Stimulated activated CD4-positive, alpha-beta T cell treated with anti-CD3 and anti-CD28 coated beads, Interleukin-15, amount 100 ng/mL, for 48 hours (primary cell): ENCODE measurements around the gene NUDT4B.
"Not testable (repeated sequence)": the region's sequence is repeated elsewhere in the genome, so short reads cannot be mapped to it uniquely, and the experiment has no call there.

Source experiments
- DNase-seq, 2 donors: peaks; one replicate each; pipeline ENCODE4 v3.0.0-alpha.2; 2020; ENCODE audit warnings: low read depth in 2 of 2

Gene NUDT4B

GRCh38 chr1:148748563-148749334, at the start of gene NUDT4B:
Gene NUDT4B (plus strand): TSS chr1:148748774. CDS start chr1:148748953, 179 bp downstream.
- DNase-seq, result not testable (repeated sequence)

DNA sequence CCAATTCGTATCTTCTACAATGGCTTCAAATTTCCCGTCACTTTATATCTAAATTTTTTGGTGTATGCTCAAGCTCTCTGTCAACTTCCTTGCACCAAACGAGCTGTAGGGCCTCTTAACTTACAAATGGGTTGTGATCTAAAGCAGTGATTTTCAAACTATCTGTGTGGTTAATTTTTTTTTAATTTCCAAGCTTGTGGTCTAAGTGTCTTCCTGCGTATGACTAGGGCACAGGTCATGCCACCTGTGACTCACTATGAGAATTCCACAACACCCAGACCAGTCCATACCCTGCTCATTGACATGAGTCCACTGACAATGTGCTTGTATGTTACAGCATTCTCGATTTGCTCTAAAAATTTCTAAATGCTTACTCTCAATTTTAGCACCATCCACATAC, 49.2 kb upstream of the NUDT4B start:
- not testable (repeated sequence) for DNase-seq

- DNase-seq, result not testable (repeated sequence)
Observed at GRCh38 chr1:148702242-148702641, 46.3 kb upstream of the NUDT4B start.

- not testable (repeated sequence) for DNase-seq
Observed at GRCh38 chr1:148703973-148704591, 44.5 kb upstream of the NUDT4B start.

DNA sequence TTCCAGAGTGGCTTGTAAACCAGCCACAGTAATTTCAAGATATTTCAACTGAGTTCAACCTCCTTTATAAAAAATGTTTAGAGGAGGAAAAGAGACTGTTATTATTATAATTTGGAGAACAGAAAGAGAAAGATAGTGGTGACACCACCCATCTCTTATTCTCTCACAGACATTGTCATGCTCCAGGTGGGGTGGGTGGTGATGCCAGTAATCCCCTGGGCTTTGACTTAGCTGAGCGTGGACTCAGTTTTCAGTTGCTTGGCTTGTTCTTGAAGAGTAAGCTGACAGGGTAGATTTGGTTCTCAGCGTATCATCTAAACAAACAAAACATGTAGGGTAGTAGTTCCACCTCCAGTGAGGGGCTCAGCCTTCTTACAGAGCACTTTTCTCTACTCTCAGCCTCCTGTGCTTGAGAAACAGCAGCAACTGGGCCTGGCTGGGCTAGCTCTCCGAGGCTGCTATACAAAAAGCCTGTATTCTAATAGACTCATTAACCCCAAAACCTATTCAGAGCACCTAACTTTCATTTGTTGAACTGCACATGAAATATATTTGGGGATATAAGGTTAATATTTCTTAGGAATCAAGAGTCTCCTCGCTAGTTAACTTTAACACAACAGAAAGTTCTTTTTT, 43.1 kb upstream of the NUDT4B start:
- DNase-seq, result not testable (repeated sequence)

DNA sequence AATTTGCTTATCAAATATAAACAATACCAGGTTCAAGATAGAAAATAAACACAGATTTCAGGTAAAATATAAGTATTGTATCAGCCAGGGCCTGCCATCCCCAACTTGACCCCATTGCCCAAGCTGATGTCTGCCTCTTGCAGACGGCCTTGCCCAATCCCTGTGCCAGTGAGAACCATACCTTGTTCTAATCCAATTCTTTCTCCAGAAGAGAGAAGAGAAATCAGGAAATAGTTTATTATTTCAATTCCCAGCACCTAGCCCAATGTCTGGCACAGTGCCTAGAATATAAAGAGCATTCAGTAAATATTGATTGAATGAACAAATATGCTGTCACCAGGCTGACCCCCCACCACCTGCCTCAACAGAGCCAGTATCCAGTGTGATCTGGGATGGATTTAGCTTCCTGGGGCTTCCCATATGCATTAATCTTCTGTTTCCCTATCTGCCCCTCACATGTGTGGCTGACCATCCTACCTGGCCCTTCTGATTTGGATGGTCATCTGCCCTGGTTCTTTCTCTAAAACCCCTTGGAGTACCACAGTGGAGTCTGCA, 39.7 kb upstream of the NUDT4B start:
- not testable (repeated sequence) for DNase-seq

DNA sequence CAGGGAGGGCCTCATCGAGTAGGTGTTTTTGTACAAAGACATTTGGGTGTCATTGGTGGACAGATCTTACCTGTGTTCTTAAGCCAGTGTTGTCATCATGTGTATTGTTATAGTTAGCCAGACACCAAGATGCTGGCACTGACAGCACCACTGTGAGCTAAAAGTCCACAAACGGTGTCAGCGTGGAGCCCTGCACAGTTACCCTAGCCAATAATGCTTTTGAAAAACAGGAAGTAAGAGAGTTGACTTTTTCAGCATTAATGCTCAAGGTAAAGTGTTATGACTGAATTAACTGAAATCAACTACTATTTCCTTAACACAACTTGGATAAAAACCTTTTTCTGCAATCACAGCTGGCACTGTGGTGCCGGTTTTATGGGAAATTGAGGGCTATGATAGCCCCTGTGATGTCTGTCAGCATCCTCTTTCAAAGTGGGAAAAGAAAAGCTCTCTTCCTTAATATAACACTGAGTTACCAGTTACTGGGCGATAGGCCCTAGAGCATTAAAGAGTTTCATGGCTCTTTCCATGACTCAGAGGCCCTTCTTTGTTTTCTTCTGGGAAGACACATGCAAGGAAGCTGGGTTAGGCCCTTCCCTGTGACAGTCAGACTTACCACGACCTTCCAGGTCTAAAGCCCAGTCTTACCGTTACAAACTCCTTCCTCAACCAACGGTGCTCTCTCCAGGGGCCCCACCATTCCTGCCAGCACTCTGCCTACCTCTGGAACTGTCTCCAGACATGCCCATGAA, 37.6 kb upstream of the NUDT4B start:
- DNase-seq, result not testable (repeated sequence)

DNA sequence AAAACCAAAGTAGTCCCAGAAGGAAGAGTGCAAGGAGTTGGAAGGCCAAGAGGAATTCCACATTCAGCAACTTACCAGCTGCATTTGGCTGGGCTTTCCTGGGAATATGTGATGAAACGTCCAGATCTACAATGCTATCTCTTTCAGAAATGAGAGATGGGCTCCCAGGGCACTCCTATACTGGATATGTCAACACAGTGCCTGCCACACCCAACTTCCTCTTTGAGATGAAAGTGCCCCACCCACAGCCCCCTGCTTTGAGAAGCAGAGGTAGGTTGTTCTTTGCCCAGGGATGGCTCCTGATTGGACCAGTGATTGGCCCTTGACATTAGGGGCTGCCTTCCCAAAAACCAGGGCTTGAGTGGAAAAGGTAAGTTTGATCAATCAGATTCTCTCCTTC, 36.2 kb upstream of the NUDT4B start:
- DNase-seq, result not testable (repeated sequence)

GRCh38 chr1:148715518-148715917, 33.1 kb upstream of the NUDT4B start:
- DNase-seq, result not testable (repeated sequence)

DNA sequence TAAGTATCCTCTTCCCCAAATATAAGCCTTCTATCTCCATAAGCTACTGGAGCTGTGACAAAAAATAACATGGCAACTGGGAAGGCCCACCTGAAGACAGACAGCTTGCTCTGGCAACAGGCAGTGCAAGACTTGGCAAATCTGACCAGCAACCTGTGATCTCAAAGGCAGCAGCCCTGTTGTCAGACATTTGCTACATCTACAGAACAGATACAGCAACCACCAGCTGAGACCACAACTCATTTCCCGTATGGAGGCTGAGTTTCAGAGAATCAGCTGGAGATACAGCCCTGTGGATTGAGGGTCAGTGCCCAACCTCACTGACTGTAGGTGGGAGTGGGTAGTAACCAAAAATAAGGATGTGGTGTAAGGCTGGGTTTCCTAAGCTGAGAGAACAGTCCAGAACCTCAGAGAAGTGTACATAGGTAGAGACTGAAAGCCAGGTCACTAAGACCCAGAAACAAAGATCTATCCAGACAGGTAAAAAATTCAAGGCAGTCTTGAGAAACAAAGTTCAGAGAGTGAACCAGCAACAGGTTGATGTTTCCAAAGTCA, 31.5 kb upstream of the NUDT4B start:
- DNase-seq, result not testable (repeated sequence)

DNA sequence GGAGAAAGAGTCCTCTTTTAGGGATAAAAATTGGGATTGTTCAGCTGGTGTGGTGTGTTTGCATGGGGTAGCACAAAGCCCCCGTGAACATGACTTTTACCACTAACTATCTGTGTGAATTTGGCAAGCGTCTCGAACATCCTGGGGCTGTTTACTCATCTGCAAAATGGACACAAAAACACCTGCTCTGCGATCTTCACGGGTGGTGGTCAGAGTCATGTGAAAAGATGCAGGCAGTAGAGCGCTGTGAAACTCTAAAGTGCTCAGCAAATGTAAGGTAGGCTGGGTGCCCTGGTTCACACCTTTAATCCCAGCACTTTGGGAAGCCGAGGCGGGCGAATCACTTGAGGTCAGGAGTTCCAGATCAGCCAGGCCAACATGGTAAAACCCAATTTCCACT, 27.7 kb upstream of the NUDT4B start:
- DNase-seq, result not testable (repeated sequence)

DNA sequence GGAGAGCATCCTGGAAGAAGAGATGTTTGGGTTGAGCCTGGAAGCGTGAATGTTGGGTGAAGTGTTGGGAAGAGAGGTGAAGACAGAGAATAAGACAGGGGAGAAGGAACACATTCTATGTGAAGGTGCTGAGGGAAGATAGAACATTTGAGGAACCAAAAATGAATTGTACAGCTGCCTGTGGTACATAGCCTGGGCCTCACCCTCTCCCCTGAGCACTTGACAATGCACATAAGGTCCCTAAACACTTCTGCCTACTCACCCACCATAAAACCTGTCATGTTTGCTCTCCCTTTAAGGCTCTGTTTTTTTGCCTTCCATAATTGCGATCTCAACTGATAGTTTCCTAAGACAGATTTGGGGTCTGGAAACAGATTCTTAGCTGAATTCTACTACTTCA, 25.8 kb upstream of the NUDT4B start:
- DNase-seq, result not testable (repeated sequence)

GRCh38 chr1:148723515-148723914, 25.1 kb upstream of the NUDT4B start:
- not testable (repeated sequence) for DNase-seq

GRCh38 chr1:148724872-148725271, 23.7 kb upstream of the NUDT4B start:
- not testable (repeated sequence) for DNase-seq

- DNase-seq, result not testable (repeated sequence)
Observed at GRCh38 chr1:148727862-148728261, 20.7 kb upstream of the NUDT4B start.

DNA sequence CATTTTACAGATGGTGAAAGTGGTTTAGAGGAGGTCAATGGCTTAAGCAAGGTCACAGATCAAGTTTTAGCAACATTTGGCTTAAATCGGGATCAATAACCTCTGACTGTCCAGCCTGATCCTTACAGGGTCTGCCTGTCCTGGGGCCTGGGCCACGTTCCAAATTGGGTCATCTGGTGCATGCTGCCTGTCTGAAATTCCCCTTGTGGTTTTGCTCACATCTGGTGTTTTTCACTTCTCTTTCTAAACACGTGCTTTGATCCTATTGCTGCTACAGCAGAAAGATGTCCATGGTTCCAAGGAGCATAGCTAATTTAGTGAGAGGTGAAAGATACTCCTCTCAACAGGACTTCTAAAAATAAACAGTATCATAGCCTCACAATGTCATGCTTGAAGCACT, 19.4 kb upstream of the NUDT4B start:
- not testable (repeated sequence) for DNase-seq

DNA sequence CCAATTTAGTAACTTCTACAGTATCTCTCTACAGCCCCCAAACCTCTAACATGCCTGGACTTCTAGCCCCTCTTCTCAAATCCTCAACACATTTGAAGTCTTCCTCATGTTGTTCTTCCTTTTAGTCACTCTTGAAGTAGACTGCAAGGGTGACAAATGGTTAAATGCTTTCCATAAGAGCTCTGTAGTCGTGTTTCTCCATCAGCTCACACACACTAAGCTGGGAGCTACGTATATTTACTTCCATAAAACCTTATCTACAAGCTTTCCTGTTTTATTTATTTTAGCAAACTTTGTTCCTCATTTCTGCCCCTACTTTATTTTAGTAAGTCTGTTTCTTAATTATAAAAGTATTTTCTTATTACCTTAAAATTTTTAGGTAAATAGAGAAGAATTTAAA, 19.0 kb upstream of the NUDT4B start:
- DNase-seq, result not testable (repeated sequence)

GRCh38 chr1:148732277-148732676, 16.3 kb upstream of the NUDT4B start:
- not testable (repeated sequence) for DNase-seq

DNA sequence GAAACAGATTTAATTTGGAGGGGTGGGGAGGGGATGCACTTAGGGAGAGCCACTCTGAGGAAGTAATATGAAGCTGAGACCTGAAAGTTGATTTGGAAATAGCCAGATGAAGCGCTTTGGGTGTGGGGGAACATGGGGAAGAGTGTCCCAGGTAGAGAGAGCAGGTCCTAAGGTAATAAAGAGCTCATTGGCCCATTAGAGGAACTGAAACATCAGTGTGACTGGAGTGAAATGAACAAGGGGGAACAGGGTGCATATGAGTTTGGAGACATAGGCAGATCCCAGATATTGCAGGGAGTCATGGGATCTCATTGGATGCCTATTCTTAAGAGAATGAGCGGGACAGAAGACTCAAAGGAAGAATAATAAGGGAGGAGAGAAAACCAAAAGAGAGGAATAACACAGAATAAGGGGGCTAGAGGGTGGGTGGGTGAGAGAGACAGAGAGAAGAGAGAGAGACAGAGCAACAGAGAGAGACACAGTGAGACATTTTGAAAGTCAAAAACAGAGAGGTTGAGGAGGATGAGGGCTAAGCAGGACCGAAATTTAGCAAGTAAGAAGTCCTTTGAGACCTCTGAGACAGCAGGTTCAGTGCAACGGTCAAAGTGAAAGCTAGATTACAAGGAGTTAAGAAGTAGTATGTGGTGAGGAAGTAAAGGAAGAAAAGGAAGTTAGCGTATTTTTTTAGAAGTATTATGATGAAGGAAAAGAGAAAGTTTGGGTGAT, 14.8 kb upstream of the NUDT4B start:
- DNase-seq, result not testable (repeated sequence)

DNA sequence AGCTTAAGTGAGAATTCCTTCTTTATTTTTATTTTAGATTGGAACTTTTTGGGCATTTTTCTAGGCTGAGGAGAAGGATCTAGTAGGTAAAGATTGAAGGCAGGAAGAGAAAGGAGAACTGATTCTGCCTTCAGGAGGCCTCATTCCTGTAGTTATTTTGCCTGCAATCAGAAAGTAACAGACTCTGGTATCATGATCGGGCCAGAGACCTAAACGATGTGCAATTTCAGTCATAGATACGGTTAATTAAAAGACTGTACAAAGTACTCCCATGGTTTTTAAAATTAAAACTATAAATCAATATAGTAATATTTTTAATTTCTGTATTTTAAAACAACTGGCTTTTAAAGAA, 14.3 kb upstream of the NUDT4B start:
- not testable (repeated sequence) for DNase-seq

GRCh38 chr1:148735538-148735937, 13.0 kb upstream of the NUDT4B start:
- DNase-seq, result not testable (repeated sequence)
